Chondrocyte (in vitro differentiated cells): ENCODE measurements around the gene RCSD1. TPM values are rescaled to one million over a fixed set of nuclear protein-coding genes. Genes with fewer than 3 reads are reported as not detected.
"Not testable (repeated sequence)": the region's sequence is repeated elsewhere in the genome, so short reads cannot be mapped to it uniquely, and the experiment has no call there.

ENCODE experiments used
- DNase-seq: peaks from one replicate; pipeline ENCODE4 v3.0.0; 2021; ENCODE audit warnings: mixed read lengths, low spot score
- H3K27ac Mint-ChIP-seq: one replicate; pipeline ENCODE4 v1.8.0; 2021; ENCODE audit warnings: mild to moderate bottlenecking, moderate library complexity, mixed read lengths; ENCODE audit not compliant: unreplicated experiment
- H3K27me3 Mint-ChIP-seq: 2 replicates; pipeline ENCODE4 v1.8.0; 2021; ENCODE audit warnings: low read depth, mixed read lengths
- H3K36me3 Mint-ChIP-seq: 2 replicates; pipeline ENCODE4 v1.8.0; 2021; ENCODE audit warnings: low read depth, mixed read lengths
- H3K4me1 Mint-ChIP-seq: 2 replicates; pipeline ENCODE4 v1.8.0; 2021; ENCODE audit warnings: low read depth, mild to moderate bottlenecking, mixed read lengths
- H3K4me3 Mint-ChIP-seq: one replicate; pipeline ENCODE4 v1.8.0; 2021; ENCODE audit warnings: mild to moderate bottlenecking, moderate library complexity, mixed read lengths; ENCODE audit not compliant: unreplicated experiment
- H3K9me3 Mint-ChIP-seq: 2 replicates; pipeline ENCODE4 v1.8.0; 2021; ENCODE audit warnings: low read depth, mixed read lengths
- total RNA-seq: library from RNA; stranded (reverse); gene quantifications from 3 replicates; pipeline ENCODE4 v1.2.1, GENCODE V29; 2021
- TF ChIP-seq, protein P1 (sequence below): fragments of 200-600 bp; sonication (generic); IDR thresholded peaks from 2 replicates; pipeline ENCODE4 v1.5.0; 2021; ENCODE audit warnings: antibody characterized with exemption, mild to moderate bottlenecking, moderate library complexity

The RCSD1 gene
- total RNA-seq, 1 donor from 2014 or later = 1.1 TPM

- TF ChIP-seq, protein P1, sequence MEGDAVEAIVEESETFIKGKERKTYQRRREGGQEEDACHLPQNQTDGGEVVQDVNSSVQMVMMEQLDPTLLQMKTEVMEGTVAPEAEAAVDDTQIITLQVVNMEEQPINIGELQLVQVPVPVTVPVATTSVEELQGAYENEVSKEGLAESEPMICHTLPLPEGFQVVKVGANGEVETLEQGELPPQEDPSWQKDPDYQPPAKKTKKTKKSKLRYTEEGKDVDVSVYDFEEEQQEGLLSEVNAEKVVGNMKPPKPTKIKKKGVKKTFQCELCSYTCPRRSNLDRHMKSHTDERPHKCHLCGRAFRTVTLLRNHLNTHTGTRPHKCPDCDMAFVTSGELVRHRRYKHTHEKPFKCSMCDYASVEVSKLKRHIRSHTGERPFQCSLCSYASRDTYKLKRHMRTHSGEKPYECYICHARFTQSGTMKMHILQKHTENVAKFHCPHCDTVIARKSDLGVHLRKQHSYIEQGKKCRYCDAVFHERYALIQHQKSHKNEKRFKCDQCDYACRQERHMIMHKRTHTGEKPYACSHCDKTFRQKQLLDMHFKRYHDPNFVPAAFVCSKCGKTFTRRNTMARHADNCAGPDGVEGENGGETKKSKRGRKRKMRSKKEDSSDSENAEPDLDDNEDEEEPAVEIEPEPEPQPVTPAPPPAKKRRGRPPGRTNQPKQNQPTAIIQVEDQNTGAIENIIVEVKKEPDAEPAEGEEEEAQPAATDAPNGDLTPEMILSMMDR = no peak
- DNase-seq = no peak
- H3K4me3 Mint-ChIP-seq = no peak overlapping the region
- H3K36me3 Mint-ChIP-seq = peaks cover 6% of the 10 kb centered on the region
- peaks cover 16% of the 10 kb centered on the region for H3K4me1 Mint-ChIP-seq
- peaks cover 12% of the 10 kb centered on the region for H3K27me3 Mint-ChIP-seq
- H3K27ac Mint-ChIP-seq = no peak overlapping the region
- H3K9me3 Mint-ChIP-seq = peaks cover 16% of the 10 kb centered on the region
Observed at GRCh38 chr1:167612587-167613385, 17.2 kb upstream of the RCSD1 start.

DNA sequence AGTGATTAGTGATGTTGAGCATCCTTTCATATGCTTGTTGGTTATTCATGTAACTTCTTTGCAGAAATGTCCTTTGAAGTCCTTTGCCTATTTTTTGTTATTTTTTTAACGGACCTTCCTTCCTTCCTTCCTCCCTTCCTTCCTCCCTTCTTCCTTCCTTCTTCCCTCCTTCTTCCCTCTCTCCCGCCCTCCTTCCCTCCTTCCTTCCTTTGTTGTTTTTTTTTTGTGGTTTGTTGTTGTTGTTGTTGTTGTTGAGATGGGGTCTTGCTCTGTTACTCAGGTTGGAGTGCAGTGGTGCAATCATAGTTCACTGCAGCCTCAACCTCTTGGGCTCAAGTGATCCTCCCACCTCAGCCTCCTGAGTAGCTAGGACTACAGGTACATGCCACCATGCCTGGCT, 16.0 kb upstream of the RCSD1 start:
- H3K27ac Mint-ChIP-seq, H3K36me3 Mint-ChIP-seq, DNase-seq, H3K4me3 Mint-ChIP-seq: not testable (repeated sequence)
- Mint-ChIP-seq H3K9me3 (peaks cover 15% of the 10 kb centered on the region), H3K4me1 (peaks cover 21% of the 10 kb centered on the region), H3K27me3 (peaks cover 12% of the 10 kb centered on the region)

DNA sequence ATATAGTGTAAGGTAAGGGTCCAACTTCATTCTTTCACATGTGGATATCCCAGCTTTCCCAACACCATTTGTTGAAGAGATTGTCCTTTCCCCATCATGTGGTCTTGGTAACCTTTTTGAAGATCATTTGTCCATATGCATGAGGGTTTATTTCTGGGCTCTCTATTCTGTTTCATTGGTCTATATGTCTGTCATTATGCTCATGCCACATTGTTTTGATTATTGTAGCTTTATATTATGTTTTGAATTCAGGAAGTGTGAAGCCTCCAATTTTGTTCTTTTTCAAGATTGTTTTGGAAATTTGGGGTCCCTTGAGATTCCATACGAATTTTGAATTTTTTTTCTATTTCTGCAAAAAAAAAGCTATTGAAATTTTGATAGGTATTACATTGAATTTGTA, 15.2 kb upstream of the RCSD1 start:
- TF ChIP-seq, protein P1 = no peak
- Mint-ChIP-seq H3K27me3 (peaks cover 9% of the 10 kb centered on the region), H3K4me1 (peaks cover 18% of the 10 kb centered on the region), H3K36me3 (peaks cover 2% of the 10 kb centered on the region), H3K4me3 (no peak overlapping the region), H3K9me3 (peaks cover 11% of the 10 kb centered on the region), H3K27ac (no peak overlapping the region)
- DNase-seq = no peak

DNA sequence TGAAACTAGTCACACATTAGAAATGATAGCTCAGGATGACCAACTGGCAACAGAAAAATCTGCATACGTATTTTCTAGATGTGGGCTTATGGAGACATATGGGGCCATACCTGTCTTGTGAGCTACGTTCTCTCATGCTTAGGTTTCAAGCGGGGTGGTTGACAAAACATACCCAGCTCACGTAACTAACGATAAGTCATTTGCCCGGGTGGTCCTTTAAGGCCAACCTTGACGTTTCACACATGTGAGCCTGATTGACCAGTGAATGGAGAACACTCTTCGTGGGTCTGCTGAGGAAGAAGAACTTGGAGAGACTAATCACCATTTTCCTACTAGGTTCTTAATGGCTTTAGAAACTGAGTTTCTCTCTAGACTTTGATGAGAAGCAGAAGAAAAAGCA, 13.5 kb upstream of the RCSD1 start:
- H3K36me3 Mint-ChIP-seq = peaks cover 2% of the 10 kb centered on the region
- TF ChIP-seq, protein P1 = no peak
- peaks cover 16% of the 10 kb centered on the region for H3K4me1 Mint-ChIP-seq
- no peak for DNase-seq
- H3K27ac Mint-ChIP-seq = no peak overlapping the region
- H3K4me3 Mint-ChIP-seq = no peak overlapping the region
- peaks cover 11% of the 10 kb centered on the region for H3K27me3 Mint-ChIP-seq
- H3K9me3 Mint-ChIP-seq = peaks cover 11% of the 10 kb centered on the region

DNA sequence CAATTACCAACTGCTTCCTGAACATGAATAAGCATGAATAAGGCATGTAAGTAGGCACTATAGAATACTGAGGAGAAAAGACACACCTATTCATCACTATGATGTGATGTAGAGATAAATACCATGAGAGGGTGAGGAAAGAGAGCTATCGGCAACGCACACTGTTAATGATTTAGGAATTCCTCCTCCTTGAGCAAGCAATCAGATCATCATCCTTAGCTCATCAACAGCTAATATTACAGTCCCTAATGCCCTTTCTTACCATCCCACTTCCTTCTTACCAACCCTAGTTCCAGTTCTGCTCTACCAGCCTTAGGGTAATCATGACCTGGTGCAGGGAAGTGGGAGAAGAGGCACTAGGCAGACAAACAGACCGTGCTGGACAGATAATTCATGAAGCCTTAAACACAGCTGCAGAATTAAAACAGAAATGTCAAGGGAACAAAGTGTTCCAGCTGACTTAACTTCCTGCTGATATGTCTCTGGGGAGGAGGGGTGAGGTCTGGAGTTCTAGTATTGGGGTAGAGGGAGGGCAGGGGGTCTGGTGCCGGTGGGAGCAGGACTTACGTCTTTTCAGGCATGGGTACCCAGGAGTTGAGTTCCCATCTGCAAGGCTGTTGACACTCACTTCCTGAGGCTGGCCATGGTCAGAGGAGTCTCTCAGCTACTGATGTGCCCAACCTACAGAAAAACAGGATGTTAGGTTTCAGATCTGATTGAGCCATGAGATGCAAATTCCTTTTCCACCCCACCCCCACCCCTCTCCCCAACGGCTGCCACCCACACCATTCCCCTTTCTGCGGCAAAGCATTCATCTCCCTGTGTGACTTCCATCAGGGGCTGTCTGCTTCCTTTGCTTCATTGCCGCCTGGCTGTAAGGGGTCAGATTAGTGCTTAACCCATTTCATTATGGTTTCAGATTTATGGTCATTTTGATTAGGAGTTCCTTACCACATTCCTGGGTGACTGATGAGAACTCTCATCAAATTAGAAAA, 12.6 kb upstream of the RCSD1 start:
- DNase-seq = no peak
- TF ChIP-seq, protein P1 = no peak
- H3K4me3 Mint-ChIP-seq = peak overlapping the region; percentile 20
- peaks cover 2% of the 10 kb centered on the region for H3K36me3 Mint-ChIP-seq
- H3K4me1 Mint-ChIP-seq = peaks cover 16% of the 10 kb centered on the region
- peak overlapping the region; percentile 62 for H3K27ac Mint-ChIP-seq
- H3K9me3 Mint-ChIP-seq = peaks cover 11% of the 10 kb centered on the region
- peaks cover 7% of the 10 kb centered on the region for H3K27me3 Mint-ChIP-seq
